ENCODE results near the gene ZNF275.
"Not testable (repeated sequence)": the region's sequence is repeated elsewhere in the genome, so short reads cannot be mapped to it uniquely, and the experiment has no call there.

Gene ZNF275

DNA sequence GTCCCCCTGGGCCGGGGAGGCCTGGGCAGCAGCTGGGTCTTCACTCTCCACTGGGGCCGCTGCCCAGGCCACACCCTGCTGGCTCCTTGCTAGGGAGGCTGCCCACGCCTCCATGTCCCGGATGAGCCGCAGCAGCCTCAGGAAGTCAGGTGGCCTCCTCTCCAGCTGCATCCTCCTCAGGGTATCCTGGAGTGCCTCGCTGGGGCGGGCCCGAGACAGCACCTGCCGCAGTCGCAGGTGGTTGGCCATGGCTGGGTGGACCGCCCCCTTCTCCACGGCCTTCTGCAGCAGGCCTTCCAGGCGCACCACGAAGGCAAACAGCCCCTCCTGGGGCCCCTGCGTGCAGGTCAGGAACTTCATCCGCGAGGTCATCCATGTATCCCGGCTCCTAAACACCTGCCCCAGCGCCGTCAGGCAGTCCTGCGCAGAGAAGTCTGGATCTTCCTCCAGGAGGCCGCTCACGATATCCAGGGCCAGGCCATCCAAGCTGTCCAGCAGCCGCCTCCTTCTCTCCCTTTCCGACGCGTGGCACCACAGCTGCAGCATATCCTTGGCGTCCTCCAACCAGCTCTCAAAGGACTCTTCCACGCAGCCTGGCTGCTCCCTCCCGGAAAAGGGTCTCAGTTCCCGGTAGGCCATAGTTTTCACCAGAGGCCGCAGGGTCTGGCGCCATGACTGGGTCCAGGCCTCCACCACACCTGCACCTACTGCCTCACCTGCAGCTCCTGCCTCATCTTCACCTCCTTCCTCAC is 14.5 kb upstream of the ZNF275 start:
- no peak for DNase-seq (ENCODE audit: low read depth)

- DNase-seq (ENCODE audit: low read depth), result not testable (repeated sequence)
Observed at GRCh38 chrX:153320047-153320443, 13.9 kb upstream of the ZNF275 start.

GRCh38 chrX:153320555-153321184 is 13.3 kb upstream of the ZNF275 start:
- no peak for DNase-seq (ENCODE audit: low read depth)

DNA sequence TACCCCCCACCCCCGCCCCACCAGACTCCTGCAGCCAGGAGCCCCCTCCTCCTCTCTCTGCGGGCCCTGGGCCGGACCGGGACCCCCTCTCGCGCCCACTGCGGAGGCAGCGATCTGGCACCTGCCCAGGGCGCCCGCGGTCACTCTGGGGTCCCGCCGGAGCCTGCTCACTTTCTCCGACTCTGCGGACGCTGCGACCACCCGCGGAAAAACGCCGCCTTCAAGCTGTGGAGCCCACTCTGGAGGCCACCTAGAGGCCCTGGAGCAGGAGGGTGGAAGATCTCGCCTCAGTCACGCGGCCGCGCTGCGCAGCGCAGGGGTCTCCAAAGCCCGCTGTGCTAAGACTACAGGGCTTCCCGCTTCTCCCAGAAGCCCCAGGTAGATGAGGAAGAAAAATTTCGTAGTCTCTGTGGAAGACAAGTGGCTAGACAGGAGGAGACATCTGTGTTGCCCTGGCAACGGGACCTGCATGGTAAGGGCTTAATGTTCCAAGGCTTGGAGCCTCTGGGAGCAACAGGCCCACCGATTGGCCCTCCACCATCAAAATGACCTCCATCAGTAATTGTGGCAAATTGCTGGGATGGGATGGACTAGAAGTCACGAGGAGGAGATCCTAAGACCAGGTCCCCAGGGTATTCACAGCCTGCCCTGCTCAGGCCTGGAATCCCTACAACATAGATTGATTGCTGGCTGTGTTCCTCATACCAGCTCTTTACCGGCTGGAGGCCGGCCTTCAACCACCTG is 12.4 kb upstream of the ZNF275 start, which contains the start of gene PNMA6F:
Gene PNMA6F, minus strand, starts transcription at position 387 of the 744 bp plus-strand sequence. CDS start 1,093 bp downstream, outside the sequence.
- DNase-seq (ENCODE audit: low read depth), result no peak

DNA sequence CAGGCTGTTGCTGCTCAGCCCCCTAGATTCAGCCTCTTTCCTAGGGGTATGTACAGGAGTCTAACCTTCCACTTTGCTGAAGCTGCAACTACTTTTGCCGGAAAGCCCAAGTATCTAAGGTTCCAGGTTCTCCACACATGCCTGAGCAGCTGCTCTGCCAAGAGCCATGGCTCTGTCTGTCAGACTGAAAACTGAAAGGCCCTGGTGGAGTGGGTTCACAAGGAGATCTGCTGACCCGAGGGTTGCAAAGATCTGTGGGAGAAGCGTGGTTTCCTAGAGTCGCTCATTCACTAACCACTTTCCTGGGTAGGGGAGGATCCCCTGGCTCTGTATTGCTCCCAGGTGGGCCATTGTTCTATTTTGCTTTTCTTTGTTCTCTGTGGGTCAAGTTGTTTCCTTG is 6.4 kb upstream of the ZNF275 start:
- no peak for DNase-seq (ENCODE audit: low read depth)

GRCh38 chrX:153333266-153333665 is 687 bp upstream of the ZNF275 start:
- no peak for DNase-seq (ENCODE audit: low read depth)

GRCh38 chrX:153334654-153335295 is 822 bp downstream of the ZNF275 start:
- DNase-seq (ENCODE audit: low read depth), result no peak

- DNase-seq (ENCODE audit: low read depth), result no peak
Observed at GRCh38 chrX:153336121-153336894, 2.4 kb downstream of the ZNF275 start.

- DNase-seq (ENCODE audit: low read depth), result no peak
Observed at GRCh38 chrX:153336988-153337387, 3.0 kb downstream of the ZNF275 start.

DNA sequence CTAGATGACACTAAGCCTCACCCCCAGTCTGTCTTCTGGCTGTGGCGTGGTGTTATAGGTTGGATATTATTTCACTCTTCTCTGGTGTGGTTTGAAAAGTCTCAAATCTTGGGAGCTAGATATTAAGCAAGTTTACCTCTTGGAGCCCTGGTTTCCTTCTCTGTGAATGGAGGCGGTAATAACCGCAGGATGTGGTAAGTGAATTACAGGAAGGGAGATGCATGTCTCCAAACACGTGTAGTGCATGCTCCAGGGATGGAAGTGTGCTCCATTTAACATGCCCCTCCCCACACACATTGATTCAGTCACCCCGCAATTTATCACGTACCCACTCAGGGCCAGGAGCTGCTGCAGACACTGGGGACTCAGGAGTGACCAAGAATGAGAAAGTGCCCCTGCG is 4.9 kb downstream of the ZNF275 start:
- DNase-seq (ENCODE audit: low read depth), result no peak

- DNase-seq (ENCODE audit: low read depth), result no peak
Observed at GRCh38 chrX:153339662-153340061, 5.7 kb downstream of the ZNF275 start.

DNA sequence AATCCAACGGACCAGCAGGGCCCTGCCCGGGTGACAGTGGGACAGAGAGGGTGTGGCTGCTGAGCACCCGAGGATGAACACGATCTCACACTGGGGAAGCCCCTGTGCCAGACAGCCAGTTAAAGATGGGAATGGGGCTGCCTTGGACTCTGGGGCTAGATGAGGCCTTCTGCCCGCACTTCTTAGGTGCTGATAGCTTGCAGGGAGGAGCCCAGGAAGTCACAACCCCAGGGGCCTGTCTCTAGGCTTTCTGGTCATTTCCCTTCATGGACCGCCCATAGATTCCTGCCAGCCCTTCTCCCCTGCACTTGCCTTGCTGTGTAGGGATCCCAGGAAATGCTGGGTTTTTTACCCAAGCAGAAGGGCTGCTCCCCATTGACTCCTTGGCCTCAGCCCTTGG is 6.2 kb downstream of the ZNF275 start:
- DNase-seq (ENCODE audit: low read depth), result no peak

GRCh38 chrX:153342762-153343558 is 9.0 kb downstream of the ZNF275 start:
- DNase-seq (ENCODE audit: low read depth), result no peak

DNA sequence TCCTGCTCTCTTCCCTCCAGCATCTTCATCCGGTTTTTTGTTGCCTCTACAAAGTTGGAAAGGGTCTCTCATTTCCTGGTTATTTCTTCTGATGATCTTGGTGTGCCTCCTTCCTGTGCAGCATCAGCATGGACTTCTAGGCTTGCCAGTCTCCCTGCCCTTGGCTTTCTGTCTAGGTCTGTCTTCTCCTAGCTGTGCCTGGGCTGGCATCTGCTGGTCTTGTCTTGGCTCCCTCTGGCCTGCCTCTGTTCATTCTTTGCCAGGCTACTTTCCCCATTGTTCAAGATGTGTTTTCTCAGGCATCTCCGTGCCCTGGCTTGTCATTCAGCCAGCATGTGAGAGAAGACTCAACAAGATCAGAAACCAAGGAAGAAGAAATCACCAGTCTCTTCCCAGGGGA is 9.7 kb downstream of the ZNF275 start:
- no peak for DNase-seq (ENCODE audit: low read depth)

DNA sequence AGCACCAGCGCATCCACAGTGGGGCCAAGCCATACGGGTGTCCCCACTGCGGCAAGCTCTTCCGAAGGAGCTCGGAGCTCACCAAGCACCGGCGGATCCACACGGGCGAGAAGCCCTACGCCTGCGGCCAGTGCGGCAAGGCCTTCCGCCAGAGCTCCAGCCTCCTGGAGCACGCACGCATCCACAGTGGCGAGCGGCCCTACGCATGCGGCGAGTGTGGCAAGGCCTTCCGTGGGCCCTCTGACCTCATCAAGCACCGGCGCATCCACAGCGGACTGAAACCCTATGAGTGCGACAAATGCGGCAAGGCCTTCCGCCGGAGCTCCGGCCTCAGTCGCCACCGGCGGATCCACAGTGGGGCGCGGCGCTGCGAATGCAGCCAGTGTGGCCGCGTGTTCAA is 13.6 kb downstream of the ZNF275 start:
- DNase-seq (ENCODE audit: low read depth), result no peak

GRCh38 chrX:153348421-153348820 is 14.5 kb downstream of the ZNF275 start:
- no peak for DNase-seq (ENCODE audit: low read depth)

DNA sequence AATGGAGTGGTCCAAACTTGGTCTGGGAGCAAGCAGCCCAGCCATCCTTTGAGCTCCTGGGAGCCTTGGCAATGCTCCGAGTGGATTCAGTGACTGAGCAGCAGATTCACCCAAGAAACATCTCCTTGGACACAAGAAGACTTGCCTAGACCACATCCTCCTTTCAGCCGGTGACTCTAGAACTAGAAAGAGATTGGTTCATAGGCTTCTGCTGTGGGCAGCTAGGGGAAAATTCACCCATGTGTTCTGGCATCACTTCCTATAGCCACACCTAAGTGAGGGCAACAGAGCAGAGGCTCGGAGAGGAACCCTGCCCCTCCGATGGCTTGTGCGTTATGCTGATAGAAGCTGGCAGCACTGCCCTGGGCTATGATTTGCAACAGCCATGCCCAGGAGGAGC is 16.0 kb downstream of the ZNF275 start:
- DNase-seq (ENCODE audit: low read depth), result no peak

- DNase-seq (ENCODE audit: low read depth), result no peak
Observed at GRCh38 chrX:153351981-153352380, 18.0 kb downstream of the ZNF275 start.

DNA sequence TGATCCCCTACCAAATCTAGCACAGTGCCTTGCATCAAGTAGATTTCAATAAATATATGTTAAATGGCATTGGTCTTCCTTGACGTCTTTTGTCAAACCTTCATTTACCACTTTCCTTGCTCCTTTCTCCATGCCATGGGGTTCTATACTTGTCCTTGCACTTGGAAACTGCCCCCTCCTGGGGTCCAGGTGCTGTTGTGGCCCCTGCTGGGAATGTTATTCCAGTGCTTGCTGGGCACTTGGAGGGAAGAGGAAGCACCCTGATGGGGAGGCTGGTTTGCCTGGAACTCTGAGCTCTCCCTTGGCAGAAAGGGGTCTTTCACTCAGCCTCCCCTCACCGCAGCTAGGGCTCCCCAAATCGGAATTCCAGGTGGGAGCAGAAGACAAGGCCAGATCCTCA is 18.9 kb downstream of the ZNF275 start:
- DNase-seq (ENCODE audit: low read depth), result no peak

DNA sequence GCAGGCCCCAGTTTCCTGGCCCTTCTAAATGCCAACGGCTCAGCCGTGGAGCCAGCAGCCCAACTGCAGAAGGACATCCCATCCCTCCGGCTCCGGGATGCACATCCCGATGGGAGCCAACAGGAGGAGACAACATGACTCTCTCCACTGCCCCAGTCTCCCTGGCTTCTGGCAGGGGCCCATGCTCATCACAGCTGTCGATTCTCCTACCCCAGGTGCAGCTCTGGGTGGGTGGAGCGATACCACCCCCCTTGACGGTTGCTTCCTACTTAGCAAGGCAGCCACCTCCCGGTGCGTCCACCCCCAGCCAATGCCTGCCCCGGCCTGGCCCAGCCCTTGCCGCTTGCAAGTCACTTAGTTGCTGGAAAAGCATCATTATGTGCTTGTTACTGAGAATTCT is 19.5 kb downstream of the ZNF275 start:
- no peak for DNase-seq (ENCODE audit: low read depth)

DNA sequence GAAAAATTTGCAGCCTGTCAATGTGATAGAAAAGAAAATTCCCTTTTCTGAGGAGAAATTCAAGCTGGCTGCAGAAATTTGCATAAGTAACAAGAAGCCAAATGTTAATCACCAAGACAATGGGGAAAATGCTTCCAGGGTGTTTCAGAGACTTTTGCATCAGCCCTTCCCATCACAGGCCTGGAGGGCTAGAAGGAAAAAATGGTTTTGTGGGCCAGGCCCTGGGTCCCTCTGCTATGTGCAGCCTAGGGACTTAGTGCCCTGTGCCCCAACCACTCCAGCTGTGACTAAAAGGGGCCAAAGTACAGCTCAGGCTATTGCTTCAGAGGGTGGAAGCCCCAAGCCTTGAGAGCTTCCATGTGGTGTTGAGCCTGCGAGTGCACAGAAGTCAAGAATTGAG is 23.9 kb downstream of the ZNF275 start:
- DNase-seq (ENCODE audit: low read depth), result no peak
